ENCODE measurements around the gene COL15A1.
"Not testable (repeated sequence)": the region's sequence is repeated elsewhere in the genome, so short reads cannot be mapped to it uniquely, and the experiment has no call there.

Gene COL15A1

GRCh38 chr9:99093492-99093791 is 149.7 kb downstream of the COL15A1 start:
- TF ChIP-seq, protein P1, sequence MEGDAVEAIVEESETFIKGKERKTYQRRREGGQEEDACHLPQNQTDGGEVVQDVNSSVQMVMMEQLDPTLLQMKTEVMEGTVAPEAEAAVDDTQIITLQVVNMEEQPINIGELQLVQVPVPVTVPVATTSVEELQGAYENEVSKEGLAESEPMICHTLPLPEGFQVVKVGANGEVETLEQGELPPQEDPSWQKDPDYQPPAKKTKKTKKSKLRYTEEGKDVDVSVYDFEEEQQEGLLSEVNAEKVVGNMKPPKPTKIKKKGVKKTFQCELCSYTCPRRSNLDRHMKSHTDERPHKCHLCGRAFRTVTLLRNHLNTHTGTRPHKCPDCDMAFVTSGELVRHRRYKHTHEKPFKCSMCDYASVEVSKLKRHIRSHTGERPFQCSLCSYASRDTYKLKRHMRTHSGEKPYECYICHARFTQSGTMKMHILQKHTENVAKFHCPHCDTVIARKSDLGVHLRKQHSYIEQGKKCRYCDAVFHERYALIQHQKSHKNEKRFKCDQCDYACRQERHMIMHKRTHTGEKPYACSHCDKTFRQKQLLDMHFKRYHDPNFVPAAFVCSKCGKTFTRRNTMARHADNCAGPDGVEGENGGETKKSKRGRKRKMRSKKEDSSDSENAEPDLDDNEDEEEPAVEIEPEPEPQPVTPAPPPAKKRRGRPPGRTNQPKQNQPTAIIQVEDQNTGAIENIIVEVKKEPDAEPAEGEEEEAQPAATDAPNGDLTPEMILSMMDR (IDR thresholded peaks at IDR 0.05; ENCODE audit: borderline replicate concordance, control extremely low read depth, extremely low read depth, insufficient read depth, missing control alignments) = no peak
- in situ Hi-C loops (cut with MboI; ENCODE audit: low sequenced_read_pairs, unreplicated experiment) = no loop called here
- no peak for DNase-seq (ENCODE audit: low spot score)

- TF ChIP-seq, protein P1 (IDR thresholded peaks at IDR 0.05; ENCODE audit: borderline replicate concordance, control extremely low read depth, extremely low read depth, insufficient read depth, missing control alignments) = no peak
- no peak for DNase-seq (ENCODE audit: low spot score)
- in situ Hi-C loops (cut with MboI; ENCODE audit: low sequenced_read_pairs, unreplicated experiment) = no loop called here
These were observed 151.9 kb downstream of the COL15A1 start for GRCh38 chr9:99095565-99095964.

DNA sequence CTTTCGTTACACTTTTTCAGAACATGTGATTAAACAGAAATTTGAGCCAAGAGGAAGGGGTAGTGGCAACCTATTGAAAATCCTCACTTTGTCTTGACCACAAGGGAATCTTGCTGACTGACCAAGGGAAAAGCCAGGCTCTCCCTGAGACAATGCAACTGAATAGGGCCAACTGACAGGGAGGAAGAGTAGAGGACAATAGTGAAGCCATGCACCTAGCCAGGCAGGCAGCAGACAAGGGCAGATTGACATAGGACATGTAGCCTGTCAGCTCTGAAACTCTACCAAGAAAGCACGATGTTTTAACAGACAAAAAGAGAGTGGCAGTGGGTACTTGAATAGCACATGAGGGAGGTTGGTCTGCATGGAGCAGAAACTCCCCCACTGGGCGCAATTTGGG is 152.7 kb downstream of the COL15A1 start:
- TF ChIP-seq, protein P1 (IDR thresholded peaks at IDR 0.05; ENCODE audit: borderline replicate concordance, control extremely low read depth, extremely low read depth, insufficient read depth, missing control alignments) = no peak
- in situ Hi-C loops (cut with MboI; ENCODE audit: low sequenced_read_pairs, unreplicated experiment) = no loop called here

GRCh38 chr9:99099806-99100585 is 156.3 kb downstream of the COL15A1 start:
- in situ Hi-C loops (cut with MboI; ENCODE audit: low sequenced_read_pairs, unreplicated experiment); DNase-seq (ENCODE audit: low spot score): not testable (repeated sequence)

More for the DNA sequence above, 152.7 kb downstream of the COL15A1 start:
- no peak for DNase-seq (ENCODE audit: low spot score)

GRCh38 chr9:99101271-99101670 is 157.6 kb downstream of the COL15A1 start:
- TF ChIP-seq, protein P1 (IDR thresholded peaks at IDR 0.05; ENCODE audit: borderline replicate concordance, control extremely low read depth, extremely low read depth, insufficient read depth, missing control alignments) = no peak
- in situ Hi-C loops (cut with MboI; ENCODE audit: low sequenced_read_pairs, unreplicated experiment) = no loop called here
- no peak for DNase-seq (ENCODE audit: low spot score)

GRCh38 chr9:99101812-99102211 is 158.1 kb downstream of the COL15A1 start:
- TF ChIP-seq, protein P1 (IDR thresholded peaks at IDR 0.05; ENCODE audit: borderline replicate concordance, control extremely low read depth, extremely low read depth, insufficient read depth, missing control alignments) = no peak
- in situ Hi-C loops (cut with MboI; ENCODE audit: low sequenced_read_pairs, unreplicated experiment) = no loop called here
- no peak for DNase-seq (ENCODE audit: low spot score)

GRCh38 chr9:99103054-99103895 is 159.6 kb downstream of the COL15A1 start:
- DNase-seq (ENCODE audit: low spot score) = no peak
- in situ Hi-C loops (cut with MboI; ENCODE audit: low sequenced_read_pairs, unreplicated experiment) = no loop called here
- TF ChIP-seq, protein P1 (IDR thresholded peaks at IDR 0.05; ENCODE audit: borderline replicate concordance, control extremely low read depth, extremely low read depth, insufficient read depth, missing control alignments) = no peak

Data from GM13976 (cell line).